Osteocyte (in vitro differentiated cells): ENCODE data around the gene FRAT2. TPM values are rescaled to one million over a fixed set of nuclear protein-coding genes. Genes with fewer than 3 reads are reported as not detected.

ENCODE experiments used
- DNase-seq: peaks from one replicate; pipeline ENCODE4 v3.0.0; 2021; ENCODE audit warnings: mixed read lengths; ENCODE audit not compliant: unreplicated experiment; ENCODE audit errors: extremely low spot score
- H3K27ac Mint-ChIP-seq: one replicate; pipeline ENCODE4 v1.8.0; 2021; ENCODE audit warnings: mild to moderate bottlenecking, mixed read lengths; ENCODE audit not compliant: unreplicated experiment
- H3K27me3 Mint-ChIP-seq: one replicate; pipeline ENCODE4 v1.8.0; 2021; ENCODE audit warnings: mixed read lengths; ENCODE audit not compliant: unreplicated experiment
- H3K36me3 Mint-ChIP-seq: one replicate; pipeline ENCODE4 v1.8.0; 2021; ENCODE audit warnings: mixed read lengths; ENCODE audit not compliant: unreplicated experiment
- H3K4me1 Mint-ChIP-seq: one replicate; pipeline ENCODE4 v1.8.0; 2021; ENCODE audit warnings: mixed read lengths; ENCODE audit not compliant: unreplicated experiment
- H3K4me3 Mint-ChIP-seq: one replicate; pipeline ENCODE4 v1.8.0; 2021; ENCODE audit warnings: mild to moderate bottlenecking, moderate library complexity, mixed read lengths; ENCODE audit not compliant: unreplicated experiment
- H3K9me3 Mint-ChIP-seq: one replicate; pipeline ENCODE4 v1.8.0; 2021; ENCODE audit warnings: mixed read lengths; ENCODE audit not compliant: unreplicated experiment
- CTCF ChIP-seq: fragments of 200-600 bp; sonication (generic); IDR thresholded peaks from 2 replicates; pipeline ENCODE4 v1.5.0; 2021; ENCODE audit warnings: antibody characterized with exemption, mild to moderate bottlenecking, moderate library complexity
- total RNA-seq: library from RNA; stranded (reverse); gene quantifications from 2 replicates; pipeline ENCODE4 v1.2.1, GENCODE V29; 2021

The FRAT2 gene
- total RNA-seq, 1 donor from 2014 or later = 8.0 TPM

DNA sequence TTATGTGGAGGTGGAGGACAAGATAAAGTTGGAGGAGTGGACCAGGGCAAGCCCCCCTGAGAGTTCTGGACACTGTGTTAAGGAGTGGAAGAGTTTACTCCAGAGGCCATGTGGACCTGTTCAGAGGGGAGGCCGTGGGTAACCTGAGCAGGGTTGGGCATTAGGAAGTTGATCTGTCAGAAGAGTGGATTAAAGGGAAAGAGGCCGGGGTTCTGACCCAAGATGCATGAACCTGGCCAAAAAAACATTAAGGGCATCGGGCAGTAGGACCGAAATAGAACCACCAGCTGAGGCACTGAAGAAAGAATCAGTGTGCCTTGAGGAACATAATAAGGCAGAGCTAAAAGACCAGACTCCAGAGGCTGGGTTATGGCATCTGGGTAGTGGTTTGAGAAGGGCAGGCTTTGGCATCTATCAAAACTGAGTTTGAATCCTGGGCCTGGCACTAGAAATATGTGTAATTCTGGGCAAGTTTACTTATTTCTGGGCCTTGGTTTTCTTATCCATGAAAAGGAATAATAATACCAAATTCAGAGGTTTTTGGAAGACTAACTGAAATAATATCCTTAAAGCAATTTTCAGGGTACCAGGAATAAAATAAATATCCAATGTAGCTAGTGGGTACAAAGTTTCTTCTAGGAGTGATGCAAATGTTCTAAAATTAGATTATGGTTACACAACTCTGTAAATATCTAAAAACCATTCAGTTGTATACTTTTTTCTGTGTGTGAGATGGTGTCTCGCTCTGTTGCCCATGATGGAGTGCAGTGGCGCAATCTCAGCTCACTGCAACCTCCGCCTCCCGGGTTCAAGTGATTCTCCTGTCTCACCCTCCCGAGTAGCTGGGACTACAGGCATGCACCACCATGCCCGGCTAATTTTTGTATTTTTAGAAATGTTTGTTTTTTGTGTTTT lies 26.4 kb downstream of the FRAT2 start:
- Mint-ChIP-seq H3K27ac (no peak overlapping the region), H3K27me3 (no peaks in the 10 kb centered on the region), H3K4me3 (no peak overlapping the region), H3K9me3 (no peaks in the 10 kb centered on the region), H3K4me1 (no peaks in the 10 kb centered on the region), H3K36me3 (no peaks in the 10 kb centered on the region)
- no peak for DNase-seq
- no peak for TF ChIP-seq CTCF

DNA sequence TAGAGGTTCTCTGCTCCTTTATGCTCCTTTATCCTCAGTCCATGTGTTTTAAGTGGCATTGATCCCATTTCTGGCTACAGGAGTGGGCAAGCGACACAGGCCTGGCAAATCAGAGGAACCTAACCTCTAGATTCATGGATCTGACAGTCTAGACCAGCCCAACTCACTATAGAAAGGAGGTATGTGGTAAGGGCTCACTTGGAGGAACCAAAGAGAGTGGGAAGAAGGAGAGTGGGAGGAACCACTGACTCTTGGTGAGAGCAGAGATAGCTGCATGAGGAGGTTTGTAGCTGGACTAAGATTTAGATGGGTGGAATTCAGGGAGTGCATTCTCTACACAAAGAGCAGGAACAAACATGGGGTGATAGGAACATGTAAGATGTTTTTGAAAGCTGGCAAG lies 27.1 kb downstream of the FRAT2 start:
- no peaks in the 10 kb centered on the region for H3K4me1 Mint-ChIP-seq
- no peak for TF ChIP-seq CTCF
- H3K36me3 Mint-ChIP-seq = no peaks in the 10 kb centered on the region
- no peaks in the 10 kb centered on the region for H3K9me3 Mint-ChIP-seq
- H3K27ac Mint-ChIP-seq = no peak overlapping the region
- H3K4me3 Mint-ChIP-seq = no peak overlapping the region
- no peaks in the 10 kb centered on the region for H3K27me3 Mint-ChIP-seq
- DNase-seq = no peak

DNA sequence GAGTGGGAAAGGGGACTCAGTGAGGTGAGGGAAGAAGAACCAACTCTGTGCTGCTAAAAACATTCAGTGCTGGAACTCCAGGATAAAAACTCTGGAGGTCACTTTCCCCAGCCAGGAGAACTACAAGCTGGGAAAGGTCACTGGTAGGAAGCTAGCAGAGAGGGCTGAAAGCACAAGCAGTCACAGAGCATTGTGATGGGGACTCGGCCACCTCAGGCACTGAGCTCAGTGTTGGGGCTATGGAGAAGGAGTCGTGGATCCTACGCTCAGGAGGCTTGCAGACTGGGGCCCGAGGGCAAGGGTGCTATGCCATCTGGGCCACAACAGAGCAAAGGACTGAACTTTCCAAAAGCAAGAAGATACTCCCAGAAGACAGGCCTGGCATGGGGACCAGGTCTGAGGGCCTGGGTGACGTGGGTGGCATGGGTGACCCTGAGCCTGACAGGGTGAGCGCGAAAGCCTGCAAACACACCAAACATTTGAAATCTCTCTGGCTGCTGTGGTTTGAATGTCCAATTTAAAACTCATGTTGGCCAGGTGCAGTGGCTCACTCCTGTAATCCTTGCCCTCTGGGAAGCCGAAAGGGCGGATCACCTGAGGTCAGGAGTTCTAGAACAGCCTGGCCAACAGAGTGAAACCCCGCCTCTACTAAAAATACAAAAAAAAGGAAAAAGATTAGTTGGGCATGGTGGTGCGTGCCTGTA lies 32.3 kb downstream of the FRAT2 start:
- Mint-ChIP-seq H3K36me3 (no peaks in the 10 kb centered on the region), H3K4me3 (no peak overlapping the region), H3K27ac (no peak overlapping the region), H3K27me3 (no peaks in the 10 kb centered on the region), H3K9me3 (no peaks in the 10 kb centered on the region), H3K4me1 (peaks cover 3% of the 10 kb centered on the region)
- TF ChIP-seq CTCF = no peak
- no peak for DNase-seq

GRCh38 chr10:97300980-97301379 lies 33.5 kb downstream of the FRAT2 start:
- H3K4me1 Mint-ChIP-seq = peaks cover 3% of the 10 kb centered on the region
- no peaks in the 10 kb centered on the region for H3K9me3 Mint-ChIP-seq
- no peak overlapping the region for H3K27ac Mint-ChIP-seq
- no peaks in the 10 kb centered on the region for H3K36me3 Mint-ChIP-seq
- no peaks in the 10 kb centered on the region for H3K27me3 Mint-ChIP-seq
- H3K4me3 Mint-ChIP-seq = no peak overlapping the region
- no peak for DNase-seq
- no peak for TF ChIP-seq CTCF

DNA sequence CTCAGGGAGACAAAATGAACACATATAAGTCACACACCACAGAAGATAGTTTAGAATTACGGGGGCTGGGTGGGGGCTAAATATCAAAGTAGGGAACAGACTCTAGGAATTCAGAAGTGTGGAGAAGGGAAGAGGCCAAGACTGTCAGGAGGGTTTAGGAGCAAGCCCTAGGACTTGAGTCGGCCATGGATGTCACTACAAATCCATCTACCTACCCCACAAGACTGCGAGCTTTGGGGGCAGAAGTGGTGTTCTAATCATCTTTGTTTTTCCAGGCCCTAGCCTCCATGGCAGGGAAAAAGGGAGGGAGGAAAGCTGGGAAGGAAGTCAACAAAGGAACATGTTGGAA lies 36.3 kb downstream of the FRAT2 start:
- DNase-seq = no peak
- Mint-ChIP-seq H3K27me3 (no peaks in the 10 kb centered on the region), H3K36me3 (no peaks in the 10 kb centered on the region), H3K4me3 (no peak overlapping the region), H3K4me1 (peaks cover 3% of the 10 kb centered on the region), H3K27ac (no peak overlapping the region), H3K9me3 (no peaks in the 10 kb centered on the region)
- TF ChIP-seq CTCF = no peak
